Measurements from ENCODE around the gene PITX1.

Gene PITX1

GRCh38 chr5:135054546-135054945 is 20.5 kb upstream of the PITX1 start:
- H2BK5ac ChIP-seq (ENCODE audit: low read length) = no peak overlapping the region
- no peak overlapping the region for H3K4me2 ChIP-seq (ENCODE audit: insufficient read depth, low read length, poor library complexity, severe bottlenecking)
- no peak overlapping the region for H3K23ac ChIP-seq (ENCODE audit: low read depth, low read length, poor library complexity)
- no peak overlapping the region for H4K8ac ChIP-seq (ENCODE audit: low read depth, low read length)
- no peak overlapping the region for H2BK12ac ChIP-seq (ENCODE audit: low read length)
- no peak overlapping the region for H2AFZ ChIP-seq (ENCODE audit: low read length)
- H4K91ac ChIP-seq (ENCODE audit: low read depth, low read length, poor library complexity) = no peak overlapping the region
- no peak overlapping the region for H3K14ac ChIP-seq (ENCODE audit: low read length)
- no peak for DNase-seq (ENCODE audit: low spot score)
- no CpG with 5 or more reads among the region's 2 CpGs for WGBS, 2 donors (ENCODE audit: extremely low coverage in 2 of 2, insufficient read length in 2 of 2, insufficient replicate concordance in 1 of 2)
- no peak overlapping the region for H2BK15ac ChIP-seq (ENCODE audit: low read length)
- H2BK120ac ChIP-seq (ENCODE audit: low read depth, low read length) = no peak overlapping the region
- H3K9me3 ChIP-seq (replicated peaks in 1 of 2; ENCODE audit: control insufficient read depth in 2 of 2, insufficient read depth in 1 of 2, low read depth in 1 of 2, low read length in 2 of 2) = no peaks in the 10 kb centered on the region
- no peak overlapping the region for H3K9ac ChIP-seq (ENCODE audit: low read depth, low read length, poor library complexity)
- no peak overlapping the region for H3K27ac ChIP-seq (replicated peaks; ENCODE audit: low read length)
- no peaks in the 10 kb centered on the region for H3K36me3 ChIP-seq (replicated peaks in 1 of 2; ENCODE audit: control insufficient read depth in 2 of 2, insufficient read depth in 2 of 2, low read length in 2 of 2)
- no peaks in the 10 kb centered on the region for H3K79me1 ChIP-seq (ENCODE audit: low read depth, low read length)
- H2AK5ac ChIP-seq (ENCODE audit: low read depth, low read length) = no peak overlapping the region
- H3K18ac ChIP-seq (ENCODE audit: low read length) = no peak overlapping the region
- no peak overlapping the region for H3K4me3 ChIP-seq (ENCODE audit: low read length in 2 of 2)
- H3K4me1 ChIP-seq (ENCODE audit: control insufficient read depth in 2 of 2, insufficient read depth in 1 of 2, low read depth in 1 of 2, low read length in 2 of 2) = peaks cover 0 to 5% of the 10 kb centered on the region in 2 donors
- peaks cover 15 to 89% (median 40%) of the 10 kb centered on the region in 3 experiments for H3K27me3 ChIP-seq (ENCODE audit: control insufficient read depth in 3 of 3, insufficient read depth in 3 of 3, low read depth in 1 of 3, low read length in 3 of 3)
- H3K4ac ChIP-seq (ENCODE audit: low read length) = no peak overlapping the region

GRCh38 chr5:135053989-135054388 is 20.0 kb upstream of the PITX1 start:
- H4K91ac ChIP-seq (ENCODE audit: low read depth, low read length, poor library complexity) = no peak overlapping the region
- WGBS, 2 donors (ENCODE audit: extremely low coverage in 2 of 2, insufficient read length in 2 of 2, insufficient replicate concordance in 1 of 2) = no CpG with 5 or more reads among the region's 8 CpGs
- no peak overlapping the region for H3K9ac ChIP-seq (ENCODE audit: low read depth, low read length, poor library complexity)

GRCh38 chr5:135053278-135053677 is 19.2 kb upstream of the PITX1 start:
- no peak overlapping the region for H3K4me3 ChIP-seq (ENCODE audit: low read length in 2 of 2)
- no peak for DNase-seq (ENCODE audit: low spot score)
- no peak overlapping the region for H2BK5ac ChIP-seq (ENCODE audit: low read length)
- no peak overlapping the region for H4K8ac ChIP-seq (ENCODE audit: low read depth, low read length)
- H3K18ac ChIP-seq (ENCODE audit: low read length) = no peak overlapping the region
- H3K36me3 ChIP-seq (replicated peaks in 1 of 2; ENCODE audit: control insufficient read depth in 2 of 2, insufficient read depth in 2 of 2, low read length in 2 of 2) = no peaks in the 10 kb centered on the region
- no peak overlapping the region for H2AK5ac ChIP-seq (ENCODE audit: low read depth, low read length)
- H3K79me1 ChIP-seq (ENCODE audit: low read depth, low read length) = no peaks in the 10 kb centered on the region
- H2BK12ac ChIP-seq (ENCODE audit: low read length) = no peak overlapping the region
- no peak overlapping the region for H4K91ac ChIP-seq (ENCODE audit: low read depth, low read length, poor library complexity)
- WGBS, 2 donors (ENCODE audit: extremely low coverage in 2 of 2, insufficient read length in 2 of 2, insufficient replicate concordance in 1 of 2) = no CpG with 5 or more reads among the region's 3 CpGs
- no peak overlapping the region for H2AFZ ChIP-seq (ENCODE audit: low read length)
- H3K9me3 ChIP-seq (replicated peaks in 1 of 2; ENCODE audit: control insufficient read depth in 2 of 2, insufficient read depth in 1 of 2, low read depth in 1 of 2, low read length in 2 of 2) = no peaks in the 10 kb centered on the region
- no peak overlapping the region for H3K14ac ChIP-seq (ENCODE audit: low read length)
- no peak overlapping the region for H3K9ac ChIP-seq (ENCODE audit: low read depth, low read length, poor library complexity)
- H3K4me2 ChIP-seq (ENCODE audit: insufficient read depth, low read length, poor library complexity, severe bottlenecking) = no peak overlapping the region
- no peak overlapping the region for H3K23ac ChIP-seq (ENCODE audit: low read depth, low read length, poor library complexity)
- no peak overlapping the region for H3K27ac ChIP-seq (replicated peaks; ENCODE audit: low read length)
- no peak overlapping the region for H2BK15ac ChIP-seq (ENCODE audit: low read length)
- H3K4me1 ChIP-seq (ENCODE audit: control insufficient read depth in 2 of 2, insufficient read depth in 1 of 2, low read depth in 1 of 2, low read length in 2 of 2) = peaks cover 0 to 12% of the 10 kb centered on the region in 2 donors
- H3K4ac ChIP-seq (ENCODE audit: low read length) = no peak overlapping the region
- H3K27me3 ChIP-seq (ENCODE audit: control insufficient read depth in 3 of 3, insufficient read depth in 3 of 3, low read depth in 1 of 3, low read length in 3 of 3) = peaks cover 15 to 89% (median 48%) of the 10 kb centered on the region in 3 experiments
- no peak overlapping the region for H2BK120ac ChIP-seq (ENCODE audit: low read depth, low read length)

More at GRCh38 chr5:135053989-135054388, 20.0 kb upstream of the PITX1 start:
- Histone ChIP-seq H3K79me1 (ENCODE audit: low read depth, low read length) (no peaks in the 10 kb centered on the region), H2BK5ac (ENCODE audit: low read length) (no peak overlapping the region), H3K4me2 (ENCODE audit: insufficient read depth, low read length, poor library complexity, severe bottlenecking) (no peak overlapping the region), H2BK15ac (ENCODE audit: low read length) (no peak overlapping the region), H3K27ac (replicated peaks; ENCODE audit: low read length) (no peak overlapping the region), H3K14ac (ENCODE audit: low read length) (no peak overlapping the region), H3K4me1 (ENCODE audit: control insufficient read depth in 2 of 2, insufficient read depth in 1 of 2, low read depth in 1 of 2, low read length in 2 of 2) (peaks cover 0 to 5% of the 10 kb centered on the region in 2 donors), H2BK120ac (ENCODE audit: low read depth, low read length) (no peak overlapping the region), H3K4ac (ENCODE audit: low read length) (no peak overlapping the region), H3K18ac (ENCODE audit: low read length) (no peak overlapping the region), H3K27me3 (ENCODE audit: control insufficient read depth in 3 of 3, insufficient read depth in 3 of 3, low read depth in 1 of 3, low read length in 3 of 3) (peaks cover 15 to 89% (median 44%) of the 10 kb centered on the region in 3 experiments), H2BK12ac (ENCODE audit: low read length) (no peak overlapping the region), H2AK5ac (ENCODE audit: low read depth, low read length) (no peak overlapping the region), H3K36me3 (replicated peaks in 1 of 2; ENCODE audit: control insufficient read depth in 2 of 2, insufficient read depth in 2 of 2, low read length in 2 of 2) (no peaks in the 10 kb centered on the region), H3K4me3 (ENCODE audit: low read length in 2 of 2) (no peak overlapping the region), H4K8ac (ENCODE audit: low read depth, low read length) (no peak overlapping the region), H2AFZ (ENCODE audit: low read length) (no peak overlapping the region), H3K23ac (ENCODE audit: low read depth, low read length, poor library complexity) (no peak overlapping the region), H3K9me3 (replicated peaks in 1 of 2; ENCODE audit: control insufficient read depth in 2 of 2, insufficient read depth in 1 of 2, low read depth in 1 of 2, low read length in 2 of 2) (no peaks in the 10 kb centered on the region)
- no peak for DNase-seq (ENCODE audit: low spot score)

- Histone ChIP-seq H2AK5ac (ENCODE audit: low read depth, low read length) (no peak overlapping the region), H3K4me2 (ENCODE audit: insufficient read depth, low read length, poor library complexity, severe bottlenecking) (no peak overlapping the region), H3K9ac (ENCODE audit: low read depth, low read length, poor library complexity) (no peak overlapping the region), H2BK5ac (ENCODE audit: low read length) (no peak overlapping the region), H3K79me1 (ENCODE audit: low read depth, low read length) (no peaks in the 10 kb centered on the region), H3K36me3 (replicated peaks in 1 of 2; ENCODE audit: control insufficient read depth in 2 of 2, insufficient read depth in 2 of 2, low read length in 2 of 2) (no peaks in the 10 kb centered on the region), H2BK12ac (ENCODE audit: low read length) (no peak overlapping the region), H3K4me3 (ENCODE audit: low read length in 2 of 2) (no peak overlapping the region), H3K18ac (ENCODE audit: low read length) (no peak overlapping the region), H3K14ac (ENCODE audit: low read length) (no peak overlapping the region), H3K27ac (replicated peaks; ENCODE audit: low read length) (no peak overlapping the region), H2BK15ac (ENCODE audit: low read length) (no peak overlapping the region), H3K9me3 (replicated peaks in 1 of 2; ENCODE audit: control insufficient read depth in 2 of 2, insufficient read depth in 1 of 2, low read depth in 1 of 2, low read length in 2 of 2) (no peaks in the 10 kb centered on the region), H2BK120ac (ENCODE audit: low read depth, low read length) (no peak overlapping the region), H3K23ac (ENCODE audit: low read depth, low read length, poor library complexity) (no peak overlapping the region), H3K4ac (ENCODE audit: low read length) (no peak overlapping the region), H2AFZ (ENCODE audit: low read length) (no peak overlapping the region), H3K4me1 (ENCODE audit: control insufficient read depth in 2 of 2, insufficient read depth in 1 of 2, low read depth in 1 of 2, low read length in 2 of 2) (peaks cover 0 to 16% of the 10 kb centered on the region in 2 donors), H4K8ac (ENCODE audit: low read depth, low read length) (no peak overlapping the region), H3K27me3 (ENCODE audit: control insufficient read depth in 3 of 3, insufficient read depth in 3 of 3, low read depth in 1 of 3, low read length in 3 of 3) (peaks cover 15 to 89% (median 51%) of the 10 kb centered on the region in 3 experiments), H4K91ac (ENCODE audit: low read depth, low read length, poor library complexity) (no peak overlapping the region)
- WGBS, 2 donors (ENCODE audit: extremely low coverage in 2 of 2, insufficient read length in 2 of 2, insufficient replicate concordance in 1 of 2) = no CpG with 5 or more reads among the region's 6 CpGs
- DNase-seq (ENCODE audit: low spot score) = no peak
Measured at GRCh38 chr5:135052511-135053145, 18.6 kb upstream of the PITX1 start.

Measured in neuronal stem cell (in vitro differentiated cells).